IPS-NIHi11 (cell line): ENCODE data around the gene GABBR2.

Experiments used
- DNase-seq: peaks from one replicate; pipeline ENCODE4 v3.0.0; 2012; ENCODE audit warnings: mixed read lengths, low spot score

GABBR2 gene

GRCh38 chr9:98321269-98321668, 387.5 kb downstream of the GABBR2 start:
- no peak for DNase-seq

GRCh38 chr9:98318834-98319478, 389.8 kb downstream of the GABBR2 start:
- DNase-seq: no peak

- DNase-seq: no peak
Observed at GRCh38 chr9:98318041-98318790, 390.5 kb downstream of the GABBR2 start.

- DNase-seq: no peak
Observed at GRCh38 chr9:98317134-98317857, 391.4 kb downstream of the GABBR2 start.

- no peak for DNase-seq
Observed at GRCh38 chr9:98316445-98317133, 392.1 kb downstream of the GABBR2 start.

- peak; percentile 98 for DNase-seq
Observed at GRCh38 chr9:98315551-98316060, 393.1 kb downstream of the GABBR2 start.

- DNase-seq: no peak
Observed at GRCh38 chr9:98315067-98315453, 393.7 kb downstream of the GABBR2 start.

GRCh38 chr9:98314381-98315066, 394.2 kb downstream of the GABBR2 start:
- no peak for DNase-seq

GRCh38 chr9:98312365-98312764, 396.4 kb downstream of the GABBR2 start:
- DNase-seq: no peak

- no peak for DNase-seq
Observed at GRCh38 chr9:98311541-98311940, 397.2 kb downstream of the GABBR2 start.

GRCh38 chr9:98310752-98311392, 397.9 kb downstream of the GABBR2 start:
- DNase-seq: no peak

- no peak for DNase-seq
Observed at GRCh38 chr9:98306384-98307145, 402.2 kb downstream of the GABBR2 start.

- DNase-seq: no peak
Observed at GRCh38 chr9:98304381-98304780, 404.4 kb downstream of the GABBR2 start.

GRCh38 chr9:98303633-98304125, 405.1 kb downstream of the GABBR2 start:
- no peak for DNase-seq

- DNase-seq: no peak
Observed at GRCh38 chr9:98302938-98303632, 405.6 kb downstream of the GABBR2 start.

GRCh38 chr9:98302150-98302549, 406.6 kb downstream of the GABBR2 start:
- DNase-seq: no peak

- no peak for DNase-seq
Observed at GRCh38 chr9:98300611-98301010, 408.1 kb downstream of the GABBR2 start.

GRCh38 chr9:98298476-98298875, 410.3 kb downstream of the GABBR2 start:
- DNase-seq: no peak

- no peak for DNase-seq
Observed at GRCh38 chr9:98295824-98296223, 412.9 kb downstream of the GABBR2 start.

- DNase-seq: no peak
Observed at GRCh38 chr9:98291820-98292219, 416.9 kb downstream of the GABBR2 start.
